H1 (cell line): ENCODE results near the gene MRFAP1L1. TPM values are rescaled to one million over a fixed set of nuclear protein-coding genes. Genes with fewer than 3 reads are reported as not detected.

Experiments used
- RXRA ChIP-seq: IDR thresholded peaks from 2 replicates; pipeline ENCODE4 v1.6.1; 2011; ENCODE audit warnings: low read depth, mild to moderate bottlenecking, low read length, moderate library complexity; ENCODE audit not compliant: insufficient read depth
- SAP30 ChIP-seq: fragments of 300-600 bp; sonication (generic); IDR thresholded peaks from 2 replicates; pipeline ENCODE4 v1.7.1; 2012; ENCODE audit warnings: low read length, moderate library complexity, mild to moderate bottlenecking, inconsistent platforms; ENCODE audit not compliant: insufficient read depth, insufficient replicate concordance
- polyA plus RNA-seq, 7 experiments: library from polyadenylated mRNA; depleted of rRNA in 3 of 7; stranded (reverse) in 5 of 7; unstranded in 2 of 7; fragments of >200 nt in 5 of 7; fragments of 200-250 nt in 2 of 7; gene quantifications; 1 replicate in 5 of 7; 2 replicates in 1 of 7; 4 replicates in 1 of 7; pipeline versions ENCODE4 v1.2.1 to v1.2.3, GENCODE V29; 2011 to 2013; ENCODE audit warnings: missing spikeins in 2 of 7, mixed read lengths in 2 of 7
- total RNA-seq: library from RNA; stranded (reverse); fragmentation: NEBNext Ultra II Directional; extraction: Animal tissue kit (Norgen Biotek cat#: 25700); gene quantifications from 2 replicates; pipeline ENCODE4 v1.2.1, GENCODE V29; 2021

Gene MRFAP1L1
- total and polyA plus RNA-seq, 2 of the 8 experiments (the other 6 are each of a cell fraction or from before 2014, with no cell fraction given): 26.8 to 54.3 TPM

GRCh38 chr4:6731780-6732179 lies 22.1 kb upstream of the MRFAP1L1 start (continued):
- TF ChIP-seq RXRA (no peak), SAP30 (no peak)
